Endothelial cell of umbilical vein (primary cell): Measurements from ENCODE around the gene RASGRP1.

Source experiments
- EZH2 ChIP-seq: IDR thresholded peaks from 2 replicates; pipeline ENCODE4 v1.6.1; 2012; ENCODE audit warnings: borderline replicate concordance, low read depth, mild to moderate bottlenecking, moderate library complexity, low read length, inconsistent platforms; ENCODE audit not compliant: severe bottlenecking
- GATA2 ChIP-seq: IDR thresholded peaks from 2 replicates; pipeline ENCODE4 v1.7.0; 2011; ENCODE audit warnings: low read depth, mild to moderate bottlenecking, moderate library complexity, mixed read lengths, low read length; ENCODE audit not compliant: insufficient read length, insufficient read depth
- MYC ChIP-seq: IDR thresholded peaks from one replicate; pipeline ENCODE4 v1.6.1; 2011; ENCODE audit warnings: mild to moderate bottlenecking, low read depth, low read length
- POLR2A ChIP-seq: IDR thresholded peaks from 2 replicates; pipeline ENCODE4 v1.6.1; 2012; ENCODE audit warnings: low read depth, mild to moderate bottlenecking, control low read depth, low read length
- POLR2AphosphoS5 ChIP-seq: IDR thresholded peaks from 2 replicates; pipeline ENCODE4 v1.6.1; 2012; ENCODE audit warnings: low read depth, mild to moderate bottlenecking, control low read depth, low read length, moderate library complexity; ENCODE audit not compliant: insufficient read depth
- TF ChIP-seq, protein P1 (sequence below), 2 donors: IDR thresholded peaks; 1 replicate in 1 of 2; 2 replicates in 1 of 2; pipeline ENCODE4 v1.5.1; 2011; ENCODE audit warnings: low read length in 2 of 2, mild to moderate bottlenecking in 2 of 2, moderate library complexity in 2 of 2, control low read depth in 1 of 2, inconsistent platforms in 1 of 2, low read depth in 1 of 2; ENCODE audit not compliant: insufficient read depth in 1 of 2; ENCODE audit errors: extremely low read depth in 1 of 2
- TF ChIP-seq, protein P2 (sequence below): IDR thresholded peaks from 2 replicates; pipeline ENCODE4 v1.6.1; 2011; ENCODE audit not compliant: insufficient read depth, insufficient read length

- TF ChIP-seq, protein P1, sequence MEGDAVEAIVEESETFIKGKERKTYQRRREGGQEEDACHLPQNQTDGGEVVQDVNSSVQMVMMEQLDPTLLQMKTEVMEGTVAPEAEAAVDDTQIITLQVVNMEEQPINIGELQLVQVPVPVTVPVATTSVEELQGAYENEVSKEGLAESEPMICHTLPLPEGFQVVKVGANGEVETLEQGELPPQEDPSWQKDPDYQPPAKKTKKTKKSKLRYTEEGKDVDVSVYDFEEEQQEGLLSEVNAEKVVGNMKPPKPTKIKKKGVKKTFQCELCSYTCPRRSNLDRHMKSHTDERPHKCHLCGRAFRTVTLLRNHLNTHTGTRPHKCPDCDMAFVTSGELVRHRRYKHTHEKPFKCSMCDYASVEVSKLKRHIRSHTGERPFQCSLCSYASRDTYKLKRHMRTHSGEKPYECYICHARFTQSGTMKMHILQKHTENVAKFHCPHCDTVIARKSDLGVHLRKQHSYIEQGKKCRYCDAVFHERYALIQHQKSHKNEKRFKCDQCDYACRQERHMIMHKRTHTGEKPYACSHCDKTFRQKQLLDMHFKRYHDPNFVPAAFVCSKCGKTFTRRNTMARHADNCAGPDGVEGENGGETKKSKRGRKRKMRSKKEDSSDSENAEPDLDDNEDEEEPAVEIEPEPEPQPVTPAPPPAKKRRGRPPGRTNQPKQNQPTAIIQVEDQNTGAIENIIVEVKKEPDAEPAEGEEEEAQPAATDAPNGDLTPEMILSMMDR (IDR thresholded peaks at IDR 0.05; ENCODE audit: extremely low read depth in 1 of 2, insufficient read depth in 1 of 2, low read depth in 1 of 2, low read length in 2 of 2): no peak
- no peak for TF ChIP-seq POLR2A
- TF ChIP-seq POLR2AphosphoS5: no peak
- TF ChIP-seq EZH2: no peak
- TF ChIP-seq, protein P2, sequence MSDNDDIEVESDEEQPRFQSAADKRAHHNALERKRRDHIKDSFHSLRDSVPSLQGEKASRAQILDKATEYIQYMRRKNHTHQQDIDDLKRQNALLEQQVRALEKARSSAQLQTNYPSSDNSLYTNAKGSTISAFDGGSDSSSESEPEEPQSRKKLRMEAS: no peak
- TF ChIP-seq MYC: no peak
- no peak for TF ChIP-seq GATA2
These were observed 10.3 kb downstream of the RASGRP1 start for GRCh38 chr15:38554354-38554753.
